ENCODE data around the gene WDR11.

- no peak for TF ChIP-seq POLR2A (IDR thresholded peaks at IDR 0.05)
- TF ChIP-seq, protein P1, sequence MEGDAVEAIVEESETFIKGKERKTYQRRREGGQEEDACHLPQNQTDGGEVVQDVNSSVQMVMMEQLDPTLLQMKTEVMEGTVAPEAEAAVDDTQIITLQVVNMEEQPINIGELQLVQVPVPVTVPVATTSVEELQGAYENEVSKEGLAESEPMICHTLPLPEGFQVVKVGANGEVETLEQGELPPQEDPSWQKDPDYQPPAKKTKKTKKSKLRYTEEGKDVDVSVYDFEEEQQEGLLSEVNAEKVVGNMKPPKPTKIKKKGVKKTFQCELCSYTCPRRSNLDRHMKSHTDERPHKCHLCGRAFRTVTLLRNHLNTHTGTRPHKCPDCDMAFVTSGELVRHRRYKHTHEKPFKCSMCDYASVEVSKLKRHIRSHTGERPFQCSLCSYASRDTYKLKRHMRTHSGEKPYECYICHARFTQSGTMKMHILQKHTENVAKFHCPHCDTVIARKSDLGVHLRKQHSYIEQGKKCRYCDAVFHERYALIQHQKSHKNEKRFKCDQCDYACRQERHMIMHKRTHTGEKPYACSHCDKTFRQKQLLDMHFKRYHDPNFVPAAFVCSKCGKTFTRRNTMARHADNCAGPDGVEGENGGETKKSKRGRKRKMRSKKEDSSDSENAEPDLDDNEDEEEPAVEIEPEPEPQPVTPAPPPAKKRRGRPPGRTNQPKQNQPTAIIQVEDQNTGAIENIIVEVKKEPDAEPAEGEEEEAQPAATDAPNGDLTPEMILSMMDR (IDR thresholded peaks at IDR 0.05 in 4 of 5, conservative IDR thresholded peaks at IDR 0.05 in 1 of 5): no peak
Observed at GRCh38 chr10:120894556-120894955, 43.4 kb downstream of the WDR11 start.
